ENCODE results near the gene FGD1.

DNA sequence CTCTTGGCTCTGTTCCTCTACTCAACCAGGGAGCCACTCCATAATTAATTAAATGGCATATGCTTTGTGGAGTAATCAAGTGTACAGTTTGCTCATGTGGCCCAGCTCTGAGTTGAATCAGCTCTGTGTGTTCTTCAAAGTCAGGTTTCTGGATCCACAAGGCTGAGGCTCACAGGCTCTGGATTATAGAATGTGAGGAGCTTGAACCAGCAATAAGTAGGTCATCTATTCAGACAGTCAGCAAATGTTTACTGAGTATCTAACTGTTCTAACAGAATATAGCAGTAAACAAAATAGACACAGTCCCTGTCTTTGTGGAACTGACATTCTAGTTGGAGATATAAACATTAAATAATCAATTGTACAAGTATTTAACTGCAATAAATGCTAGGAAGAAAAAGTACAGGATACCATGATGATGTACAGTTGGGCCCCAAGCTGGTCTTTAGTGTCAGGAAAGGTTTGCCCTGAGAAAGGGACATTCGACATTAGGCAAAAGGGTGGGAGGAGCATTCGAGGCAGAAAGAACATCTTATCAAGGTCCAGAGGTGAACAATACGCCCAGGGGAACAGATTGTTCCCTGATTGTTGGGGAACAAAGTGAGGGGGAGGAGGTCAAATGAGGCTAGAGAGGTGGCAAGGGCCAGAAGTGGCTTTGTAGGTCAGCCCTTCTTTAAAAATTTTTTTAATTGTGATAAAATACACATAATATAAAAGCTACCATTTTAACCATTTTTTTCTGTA, 76.3 kb downstream of the FGD1 start:
- TF ChIP-seq CHD1 (IDR thresholded peaks at IDR 0.05; ENCODE audit: low read depth, low read length), result no peak
- TF ChIP-seq SUZ12 (IDR thresholded peaks at IDR 0.05; ENCODE audit: low read length), result no peak
- no peak for TF ChIP-seq TAF7 (optimal IDR thresholded peaks at IDR 0.05; ENCODE audit: borderline replicate concordance, low read depth, low read length)
- TF ChIP-seq CTCF (IDR thresholded peaks at IDR 0.05; ENCODE audit: control extremely low read depth in 1 of 3, insufficient read depth in 1 of 3, low read depth in 1 of 3, low read length in 3 of 3), result no peak
- TF ChIP-seq EP300 (IDR thresholded peaks at IDR 0.05; ENCODE audit: borderline replicate concordance in 1 of 2, low read depth in 2 of 2, low read length in 2 of 2), result no peak
